GM18907 (cell line): ENCODE data around the gene CBLB.

Experiments
- ATAC-seq: cut with Tn5 transposase; IDR thresholded peaks from one replicate; pipeline ENCODE4 v1.9.1; 2021; ENCODE audit warnings: mild to moderate bottlenecking, moderate library complexity; ENCODE audit not compliant: unreplicated experiment

The CBLB gene

GRCh38 chr3:105791919-105792786 is 76.7 kb downstream of the CBLB start:
- no peak for ATAC-seq

GRCh38 chr3:105791131-105791530 is 77.7 kb downstream of the CBLB start:
- no peak for ATAC-seq

GRCh38 chr3:105790534-105790933 is 78.3 kb downstream of the CBLB start:
- ATAC-seq = no peak

- no peak for ATAC-seq
These were observed 80.2 kb downstream of the CBLB start for GRCh38 chr3:105788593-105788992.

GRCh38 chr3:105787453-105787852 is 81.4 kb downstream of the CBLB start:
- no peak for ATAC-seq

- ATAC-seq = no peak
These were observed 81.8 kb downstream of the CBLB start for GRCh38 chr3:105786990-105787389.

GRCh38 chr3:105786241-105786640 is 82.6 kb downstream of the CBLB start:
- no peak for ATAC-seq

GRCh38 chr3:105785803-105786202 is 83.0 kb downstream of the CBLB start:
- ATAC-seq = no peak

- no peak for ATAC-seq
These were observed 85.2 kb downstream of the CBLB start for GRCh38 chr3:105783631-105784030.

- no peak for ATAC-seq
These were observed 86.9 kb downstream of the CBLB start for GRCh38 chr3:105781871-105782270.

- ATAC-seq = no peak
These were observed 88.7 kb downstream of the CBLB start for GRCh38 chr3:105780107-105780506.

- no peak for ATAC-seq
These were observed 93.4 kb downstream of the CBLB start for GRCh38 chr3:105775368-105775767.

GRCh38 chr3:105774444-105775180 is 94.2 kb downstream of the CBLB start:
- no peak for ATAC-seq

- ATAC-seq = no peak
These were observed 95.5 kb downstream of the CBLB start for GRCh38 chr3:105773291-105773690.

GRCh38 chr3:105772635-105773034 is 96.2 kb downstream of the CBLB start:
- ATAC-seq = no peak

- ATAC-seq = no peak
These were observed 97.4 kb downstream of the CBLB start for GRCh38 chr3:105771392-105771791.

GRCh38 chr3:105770410-105770809 is 98.4 kb downstream of the CBLB start:
- no peak for ATAC-seq

- no peak for ATAC-seq
These were observed 101.0 kb downstream of the CBLB start for GRCh38 chr3:105767776-105768175.

GRCh38 chr3:105767216-105767615 is 101.6 kb downstream of the CBLB start:
- ATAC-seq = no peak

GRCh38 chr3:105765308-105765639 is 103.5 kb downstream of the CBLB start:
- no peak for ATAC-seq

- no peak for ATAC-seq
These were observed 104.2 kb downstream of the CBLB start for GRCh38 chr3:105764378-105765307.
